Neural cell (in vitro differentiated cells): ENCODE results near the gene RAB28. TPM values are rescaled to one million over a fixed set of nuclear protein-coding genes. Genes with fewer than 3 reads are reported as not detected.

Source experiments
- H2AFZ ChIP-seq: fragments of 200-600, 300-800 bp; sonication (generic), shearing (Covaris generic); 2 replicates; pipeline ENCODE4 v1.6.0; 2014; ENCODE audit warnings: low read depth, mild to moderate bottlenecking, antibody characterized with exemption, low read length, moderate library complexity
- H3F3A ChIP-seq: fragments of 200-600 bp; shearing (Covaris generic); 2 replicates; pipeline ENCODE4 v1.6.1; 2016; ENCODE audit warnings: mild to moderate bottlenecking, moderate library complexity, mixed read lengths, antibody characterized with exemption, low read length; ENCODE audit not compliant: insufficient read depth, poor library complexity, severe bottlenecking
- H3K27ac ChIP-seq: fragments of 200-600, 300-800 bp; sonication (generic), shearing (Covaris generic); 2 replicates; pipeline ENCODE4 v1.5.1; 2014; ENCODE audit warnings: mild to moderate bottlenecking, low read length, moderate library complexity
- H3K27me3 ChIP-seq: fragments of 300-800, 200-600 bp; sonication (generic), shearing (Covaris generic); 2 replicates; pipeline ENCODE4 v1.6.0; 2014; ENCODE audit warnings: mild to moderate bottlenecking, low read depth, low read length, moderate library complexity; ENCODE audit not compliant: insufficient read depth
- H3K36me3 ChIP-seq: fragments of 300-800, 200-600 bp; sonication (generic), shearing (Covaris generic); 2 replicates; pipeline ENCODE4 v1.5.1; 2014; ENCODE audit warnings: mild to moderate bottlenecking, antibody characterized with exemption, low read length, moderate library complexity; ENCODE audit not compliant: insufficient read depth
- H3K4me2 ChIP-seq: fragments of 300-800, 200-600 bp; sonication (generic), shearing (Covaris generic); 2 replicates; pipeline ENCODE4 v1.6.0; 2014; ENCODE audit warnings: mild to moderate bottlenecking, low read length
- H3K4me3 ChIP-seq: fragments of 300-800, 200-600 bp; sonication (generic), shearing (Covaris generic); 2 replicates; pipeline ENCODE4 v1.5.1; 2014; ENCODE audit warnings: mild to moderate bottlenecking, low read length, moderate library complexity
- H3K79me2 ChIP-seq: fragments of 200-600 bp; shearing (Covaris generic); replicated peaks from 2 replicates; pipeline ENCODE4 v1.6.0; 2014; ENCODE audit warnings: mild to moderate bottlenecking, low read length, moderate library complexity; ENCODE audit not compliant: insufficient read depth
- H3K9ac ChIP-seq: fragments of 300-800, 200-600 bp; sonication (generic), shearing (Covaris generic); 2 replicates; pipeline ENCODE4 v1.6.1; 2016; ENCODE audit warnings: mild to moderate bottlenecking, low read length, mixed read lengths
- H3K9me2 ChIP-seq: fragments of 200-600 bp; shearing (Covaris generic); 2 replicates; pipeline ENCODE4 v1.6.1; 2016; ENCODE audit warnings: mild to moderate bottlenecking, low read length, mixed read lengths; ENCODE audit not compliant: insufficient read depth
- H3K9me3 ChIP-seq: fragments of 200-600, 300-800 bp; sonication (generic), shearing (Covaris generic); 2 replicates; pipeline ENCODE4 v1.6.1; 2016; ENCODE audit warnings: mild to moderate bottlenecking, mixed run types, low read length, moderate library complexity, mixed read lengths
- H4K20me1 ChIP-seq: fragments of 200-600 bp; shearing (Covaris generic); 2 replicates; pipeline ENCODE4 v1.6.1; 2016; ENCODE audit warnings: mild to moderate bottlenecking, mixed run types; ENCODE audit not compliant: insufficient read depth
- EP300 ChIP-seq: fragments of 450-650 bp; conservative IDR thresholded peaks from 2 replicates; pipeline ENCODE4 v1.6.1; 2014; ENCODE audit warnings: antibody characterized with exemption, mild to moderate bottlenecking, moderate library complexity; ENCODE audit not compliant: poor library complexity, severe bottlenecking
- EZH2 ChIP-seq: fragments of 200-600, 300-800 bp; shearing (Covaris generic), sonication (generic); IDR thresholded peaks from 2 replicates; pipeline ENCODE4 v1.6.1; 2014; ENCODE audit warnings: antibody characterized with exemption, low read length, borderline replicate concordance, mild to moderate bottlenecking; ENCODE audit not compliant: insufficient read depth, poor library complexity, severe bottlenecking
- MXI1 ChIP-seq: fragments of 450-650 bp; conservative IDR thresholded peaks from 2 replicates; pipeline ENCODE4 v1.6.1; 2014; ENCODE audit warnings: antibody characterized with exemption, mild to moderate bottlenecking; ENCODE audit not compliant: poor library complexity, severe bottlenecking
- POLR2AphosphoS5 ChIP-seq: IDR thresholded peaks from 2 replicates; pipeline ENCODE4 v1.6.1; 2012
- RAD21 ChIP-seq: fragments of 450-650 bp; conservative IDR thresholded peaks from 2 replicates; pipeline ENCODE4 v1.6.1; 2014; ENCODE audit warnings: antibody characterized with exemption, mild to moderate bottlenecking, moderate library complexity
- SMC3 ChIP-seq: fragments of 450-650 bp; conservative IDR thresholded peaks from 2 replicates; pipeline ENCODE4 v1.6.1; 2014; ENCODE audit warnings: antibody characterized with exemption, mild to moderate bottlenecking, moderate library complexity; ENCODE audit not compliant: poor library complexity
- TAF1 ChIP-seq: IDR thresholded peaks from 2 replicates; pipeline ENCODE4 v1.6.1; 2012; ENCODE audit warnings: low read depth
- polyA plus RNA-seq: library from polyadenylated mRNA; depleted of rRNA; stranded (reverse); fragments of >200 nt; gene quantifications from 2 replicates; pipeline ENCODE4 v1.2.3, GENCODE V29; 2014
- TF ChIP-seq, protein P1 (sequence below): IDR thresholded peaks from 2 replicates; pipeline ENCODE4 v1.6.1; 2012; ENCODE audit warnings: borderline replicate concordance
- TF ChIP-seq, protein P2 (sequence below): fragments of 450-650 bp; IDR thresholded peaks from 2 replicates; pipeline ENCODE4 v1.5.1; 2014; ENCODE audit warnings: antibody characterized with exemption, mild to moderate bottlenecking, moderate library complexity; ENCODE audit not compliant: poor library complexity, severe bottlenecking

RAB28 gene
- polyA plus RNA-seq, 1 donor from 2014 or later: 60.7 TPM

DNA sequence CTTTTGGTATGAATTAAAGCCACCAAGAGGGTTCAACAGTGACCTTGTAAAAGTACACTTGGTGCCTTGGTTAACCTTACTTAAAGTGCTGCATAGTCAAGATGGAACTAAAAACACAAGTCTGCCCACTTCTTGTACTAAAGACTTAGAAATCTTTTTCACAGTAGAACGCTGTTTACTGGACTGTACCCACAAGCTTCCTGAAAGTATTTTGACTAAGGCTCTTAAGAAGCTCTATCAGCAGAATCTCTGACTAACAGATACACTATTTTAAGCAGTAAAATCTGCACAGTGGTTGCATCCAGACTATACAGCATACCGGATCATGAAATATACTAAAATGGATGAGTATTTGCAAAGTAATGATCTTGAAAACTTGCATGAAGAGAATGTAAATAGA is 7.2 kb downstream of the RAB28 start:
- no peak overlapping the region for H3K27ac ChIP-seq
- no peaks in the 10 kb centered on the region for H3F3A ChIP-seq
- H3K9me3 ChIP-seq: no peaks in the 10 kb centered on the region
- H3K36me3 ChIP-seq: no peaks in the 10 kb centered on the region
- H4K20me1 ChIP-seq: no peaks in the 10 kb centered on the region
- H3K79me2 ChIP-seq: peaks cover 32% of the 10 kb centered on the region
- H3K9ac ChIP-seq: no peak overlapping the region
- no peak for TF ChIP-seq EP300
- TF ChIP-seq, protein P1, sequence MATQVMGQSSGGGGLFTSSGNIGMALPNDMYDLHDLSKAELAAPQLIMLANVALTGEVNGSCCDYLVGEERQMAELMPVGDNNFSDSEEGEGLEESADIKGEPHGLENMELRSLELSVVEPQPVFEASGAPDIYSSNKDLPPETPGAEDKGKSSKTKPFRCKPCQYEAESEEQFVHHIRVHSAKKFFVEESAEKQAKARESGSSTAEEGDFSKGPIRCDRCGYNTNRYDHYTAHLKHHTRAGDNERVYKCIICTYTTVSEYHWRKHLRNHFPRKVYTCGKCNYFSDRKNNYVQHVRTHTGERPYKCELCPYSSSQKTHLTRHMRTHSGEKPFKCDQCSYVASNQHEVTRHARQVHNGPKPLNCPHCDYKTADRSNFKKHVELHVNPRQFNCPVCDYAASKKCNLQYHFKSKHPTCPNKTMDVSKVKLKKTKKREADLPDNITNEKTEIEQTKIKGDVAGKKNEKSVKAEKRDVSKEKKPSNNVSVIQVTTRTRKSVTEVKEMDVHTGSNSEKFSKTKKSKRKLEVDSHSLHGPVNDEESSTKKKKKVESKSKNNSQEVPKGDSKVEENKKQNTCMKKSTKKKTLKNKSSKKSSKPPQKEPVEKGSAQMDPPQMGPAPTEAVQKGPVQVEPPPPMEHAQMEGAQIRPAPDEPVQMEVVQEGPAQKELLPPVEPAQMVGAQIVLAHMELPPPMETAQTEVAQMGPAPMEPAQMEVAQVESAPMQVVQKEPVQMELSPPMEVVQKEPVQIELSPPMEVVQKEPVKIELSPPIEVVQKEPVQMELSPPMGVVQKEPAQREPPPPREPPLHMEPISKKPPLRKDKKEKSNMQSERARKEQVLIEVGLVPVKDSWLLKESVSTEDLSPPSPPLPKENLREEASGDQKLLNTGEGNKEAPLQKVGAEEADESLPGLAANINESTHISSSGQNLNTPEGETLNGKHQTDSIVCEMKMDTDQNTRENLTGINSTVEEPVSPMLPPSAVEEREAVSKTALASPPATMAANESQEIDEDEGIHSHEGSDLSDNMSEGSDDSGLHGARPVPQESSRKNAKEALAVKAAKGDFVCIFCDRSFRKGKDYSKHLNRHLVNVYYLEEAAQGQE: no peak
- no peak for TF ChIP-seq SMC3
- no peak for TF ChIP-seq RAD21
- TF ChIP-seq POLR2AphosphoS5: no peak
- no peak for TF ChIP-seq EZH2
- TF ChIP-seq, protein P2, sequence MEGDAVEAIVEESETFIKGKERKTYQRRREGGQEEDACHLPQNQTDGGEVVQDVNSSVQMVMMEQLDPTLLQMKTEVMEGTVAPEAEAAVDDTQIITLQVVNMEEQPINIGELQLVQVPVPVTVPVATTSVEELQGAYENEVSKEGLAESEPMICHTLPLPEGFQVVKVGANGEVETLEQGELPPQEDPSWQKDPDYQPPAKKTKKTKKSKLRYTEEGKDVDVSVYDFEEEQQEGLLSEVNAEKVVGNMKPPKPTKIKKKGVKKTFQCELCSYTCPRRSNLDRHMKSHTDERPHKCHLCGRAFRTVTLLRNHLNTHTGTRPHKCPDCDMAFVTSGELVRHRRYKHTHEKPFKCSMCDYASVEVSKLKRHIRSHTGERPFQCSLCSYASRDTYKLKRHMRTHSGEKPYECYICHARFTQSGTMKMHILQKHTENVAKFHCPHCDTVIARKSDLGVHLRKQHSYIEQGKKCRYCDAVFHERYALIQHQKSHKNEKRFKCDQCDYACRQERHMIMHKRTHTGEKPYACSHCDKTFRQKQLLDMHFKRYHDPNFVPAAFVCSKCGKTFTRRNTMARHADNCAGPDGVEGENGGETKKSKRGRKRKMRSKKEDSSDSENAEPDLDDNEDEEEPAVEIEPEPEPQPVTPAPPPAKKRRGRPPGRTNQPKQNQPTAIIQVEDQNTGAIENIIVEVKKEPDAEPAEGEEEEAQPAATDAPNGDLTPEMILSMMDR: no peak
- no peak for TF ChIP-seq MXI1
- no peak for TF ChIP-seq TAF1
- H3K4me3 ChIP-seq: no peak overlapping the region
- no peak overlapping the region for H3K4me2 ChIP-seq
- no peak overlapping the region for H2AFZ ChIP-seq
- no peaks in the 10 kb centered on the region for H3K9me2 ChIP-seq
- no peaks in the 10 kb centered on the region for H3K27me3 ChIP-seq

DNA sequence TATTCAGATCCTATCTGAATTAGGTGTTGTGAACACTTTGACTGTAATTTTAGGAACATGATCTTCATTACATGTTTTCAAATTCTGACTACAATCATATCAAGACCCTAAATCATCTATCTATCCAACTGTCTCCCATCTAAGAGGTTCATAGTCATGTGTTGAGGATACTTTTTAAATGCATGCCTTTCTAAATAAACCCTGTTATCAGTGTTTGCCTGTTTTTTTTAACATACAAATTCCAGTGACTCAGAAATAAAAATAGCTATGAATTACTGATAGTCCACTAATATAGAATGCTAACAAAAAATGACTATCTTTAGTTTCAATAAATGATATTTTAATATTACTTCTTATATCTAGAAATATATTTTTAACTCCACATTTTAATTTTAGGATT is 8.0 kb downstream of the RAB28 start:
- H3K9ac ChIP-seq: no peak overlapping the region
- H2AFZ ChIP-seq: no peak overlapping the region
- H3K4me2 ChIP-seq: no peak overlapping the region
- no peaks in the 10 kb centered on the region for H3F3A ChIP-seq
- no peak for TF ChIP-seq TAF1
- TF ChIP-seq RAD21: no peak
- TF ChIP-seq SMC3: no peak
- no peak for TF ChIP-seq EP300
- no peak for TF ChIP-seq EZH2
- TF ChIP-seq, protein P1: no peak
- no peak for TF ChIP-seq POLR2AphosphoS5
- no peak for TF ChIP-seq MXI1
- TF ChIP-seq, protein P2: no peak
- no peaks in the 10 kb centered on the region for H4K20me1 ChIP-seq
- no peaks in the 10 kb centered on the region for H3K9me2 ChIP-seq
- no peaks in the 10 kb centered on the region for H3K36me3 ChIP-seq
- H3K27me3 ChIP-seq: no peaks in the 10 kb centered on the region
- peaks cover 24% of the 10 kb centered on the region for H3K79me2 ChIP-seq
- H3K4me3 ChIP-seq: no peak overlapping the region
- H3K27ac ChIP-seq: no peak overlapping the region
- no peaks in the 10 kb centered on the region for H3K9me3 ChIP-seq
